Prostate gland (tissue), 2 donors: ENCODE data around the gene PKLR. TPM values are rescaled to one million over a fixed set of nuclear protein-coding genes. Genes with fewer than 3 reads are reported as not detected.
"Not testable (repeated sequence)": the region's sequence is repeated elsewhere in the genome, so short reads cannot be mapped to it uniquely, and the experiment has no call there.

Source experiments
- DNase-seq: peaks from one replicate; pipeline ENCODE4 v3.0.0-alpha.2; 2019; ENCODE audit warnings: low spot score
- H3K27ac ChIP-seq, 2 donors: fragments of 200-600 bp; sonication (generic); 2 replicates each; pipeline ENCODE4 v1.5.1; 2017 to 2019
- H3K27me3 ChIP-seq: fragments of 200-600 bp; sonication (generic); replicated peaks from 2 replicates; pipeline ENCODE4 v1.5.1; 2019; ENCODE audit not compliant: insufficient read depth
- H3K36me3 ChIP-seq, 2 donors: fragments of 200-600 bp; sonication (generic); 1 replicate in 1 of 2; 2 replicates in 1 of 2; pipeline versions ENCODE4 v1.5.1 to v1.8.1; 2017 to 2019
- H3K4me1 ChIP-seq: fragments of 200-600 bp; sonication (generic); replicated peaks from 2 replicates; pipeline ENCODE4 v1.5.1; 2019
- H3K4me3 ChIP-seq, 2 donors: fragments of 200-600 bp; sonication (generic); 2 replicates each; pipeline ENCODE4 v1.5.1; 2017 to 2019
- H3K9me3 ChIP-seq: fragments of 200-600 bp; sonication (generic); 2 replicates; pipeline ENCODE4 v1.5.1; 2017
- CTCF ChIP-seq, 4 experiments: fragments of 200-600 bp in 2 of 4; fragments of 450-650 bp in 2 of 4; sonication (generic) in 2 of 4; IDR thresholded peaks; 1 replicate in 3 of 4; 2 replicates in 1 of 4; pipeline ENCODE4 v1.5.1; 2016 to 2019; ENCODE audit warnings: antibody characterized with exemption in 4 of 4, mild to moderate bottlenecking in 2 of 4, moderate library complexity in 2 of 4
- POLR2A ChIP-seq: fragments of 450-650 bp; IDR thresholded peaks from one replicate; pipeline ENCODE4 v1.6.1; 2016; ENCODE audit warnings: antibody characterized with exemption, mild to moderate bottlenecking
- POLR2AphosphoS5 ChIP-seq: sonication (generic); formaldehyde crosslinking; IDR thresholded peaks from one replicate; pipeline ENCODE4 v1.6.1; 2017; ENCODE audit warnings: antibody characterized with exemption
- WGBS: methylation state at CpG from one replicate; pipeline ENCODE4 v1.1.5; 2018; 5-methylcytosine and 5-hydroxymethylcytosine counted together
- intact Hi-C: fragments of 100-400 bp; cut with DNase I; formaldehyde crosslinking; loops from one replicate; pipeline ENCODE4 v1.14.2; 2022
- total RNA-seq, 2 donors: library from RNA; depleted of rRNA; stranded (reverse); fragments of >200 nt; gene quantifications; one replicate each; pipeline ENCODE4 v1.1.0, GENCODE V29; 2016

Gene PKLR
- total RNA-seq = not detected

GRCh38 chr1:155301342-155301841, at the start of gene PKLR:
PKLR (minus strand) TSS chr1:155301438; CDS start chr1:155301395, 43 bp downstream.
- TF ChIP-seq POLR2AphosphoS5 = no peak
- no peak for TF ChIP-seq CTCF (IDR thresholded peaks at IDR 0.05)
- no peak for TF ChIP-seq POLR2A
- Histone ChIP-seq H3K4me3 (no peak within 1 kb of the TSS), H3K36me3 (no peaks in the 10 kb centered on the region), H3K4me1 (no peaks in the 10 kb centered on the region), H3K9me3 (no peaks in the 10 kb centered on the region), H3K27me3 (no peaks in the 10 kb centered on the region), H3K27ac (no peak within 1 kb of the TSS)
- intact Hi-C loops = no loop called here
- no peak for DNase-seq
- 83% methylated on average over 5 of the region's 5 CpGs for WGBS

GRCh38 chr1:155342842-155343241, 41.6 kb upstream of the PKLR start:
- no peak for TF ChIP-seq POLR2AphosphoS5
- TF ChIP-seq CTCF (IDR thresholded peaks at IDR 0.05) = no peak
- TF ChIP-seq POLR2A = no peak
- 96% methylated on average over 3 of the region's 3 CpGs for WGBS
- H3K4me1 ChIP-seq = no peaks in the 10 kb centered on the region
- intact Hi-C loops = no loop called here
- H3K4me3 ChIP-seq = no peak overlapping the region
- H3K27ac ChIP-seq = no peak overlapping the region
- peaks cover 16 to 23% of the 10 kb centered on the region in 2 donors for H3K36me3 ChIP-seq
- DNase-seq = no peak
- no peaks in the 10 kb centered on the region for H3K27me3 ChIP-seq
- no peaks in the 10 kb centered on the region for H3K9me3 ChIP-seq

- H3K27ac ChIP-seq = no peak overlapping the region
- H3K27me3 ChIP-seq = no peaks in the 10 kb centered on the region
- peaks cover 8 to 16% of the 10 kb centered on the region in 2 donors for H3K36me3 ChIP-seq
- 83% methylated on average over 8 of the region's 8 CpGs for WGBS
- no peak overlapping the region for H3K4me3 ChIP-seq
- no peak for DNase-seq
- no peak for TF ChIP-seq CTCF (IDR thresholded peaks at IDR 0.05)
- TF ChIP-seq POLR2A = no peak
- TF ChIP-seq POLR2AphosphoS5 = no peak
- no peaks in the 10 kb centered on the region for H3K9me3 ChIP-seq
- no peaks in the 10 kb centered on the region for H3K4me1 ChIP-seq
- intact Hi-C loops = no loop called here
Observed at GRCh38 chr1:155339515-155340097, 38.4 kb upstream of the PKLR start.

- intact Hi-C loops = no loop called here
- H3K4me1 ChIP-seq = no peaks in the 10 kb centered on the region
- peaks cover 2 to 9% of the 10 kb centered on the region in 2 donors for H3K36me3 ChIP-seq
- H3K9me3 ChIP-seq = no peaks in the 10 kb centered on the region
- no peak for TF ChIP-seq POLR2AphosphoS5
- no peak for TF ChIP-seq POLR2A
- TF ChIP-seq CTCF (IDR thresholded peaks at IDR 0.05) = no peak
- H3K27ac ChIP-seq = no peak overlapping the region
- no peaks in the 10 kb centered on the region for H3K27me3 ChIP-seq
- H3K4me3 ChIP-seq = no peak overlapping the region
- no peak for DNase-seq
- 46% methylated on average over 1 of the region's 1 CpG for WGBS
Observed at GRCh38 chr1:155334962-155335361, 33.7 kb upstream of the PKLR start.

- no peak overlapping the region for H3K4me3 ChIP-seq
- 83% methylated on average over 11 of the region's 11 CpGs for WGBS
Observed at GRCh38 chr1:155329980-155330598, 28.9 kb upstream of the PKLR start.

GRCh38 chr1:155328856-155329255, 27.6 kb upstream of the PKLR start:
- WGBS = 79% methylated on average over 7 of the region's 7 CpGs
- intact Hi-C loops = not testable (repeated sequence)

More at GRCh38 chr1:155329980-155330598, 28.9 kb upstream of the PKLR start:
- no peaks in the 10 kb centered on the region for H3K36me3 ChIP-seq
- no peaks in the 10 kb centered on the region for H3K9me3 ChIP-seq
- no peak for DNase-seq
- intact Hi-C loops = no loop called here
- H3K4me1 ChIP-seq = no peaks in the 10 kb centered on the region
- TF ChIP-seq POLR2AphosphoS5 (no peak), CTCF (IDR thresholded peaks at IDR 0.05) (no peak), POLR2A (no peak)
- H3K27ac ChIP-seq = no peak overlapping the region
- H3K27me3 ChIP-seq = no peaks in the 10 kb centered on the region

More at GRCh38 chr1:155328856-155329255, 27.6 kb upstream of the PKLR start:
- not testable (repeated sequence) for H3K4me3 ChIP-seq, DNase-seq, H3K27me3 ChIP-seq, H3K4me1 ChIP-seq, H3K9me3 ChIP-seq, H3K27ac ChIP-seq, H3K36me3 ChIP-seq
